Gastroesophageal sphincter (tissue), 4 donors: ENCODE data around the gene CLN6. TPM values are rescaled to one million over a fixed set of nuclear protein-coding genes. Genes with fewer than 3 reads are reported as not detected.
"Not testable (repeated sequence)": the region's sequence is repeated elsewhere in the genome, so short reads cannot be mapped to it uniquely, and the experiment has no call there.

ENCODE experiments used
- ATAC-seq: fragments of 150-250 bp; one replicate; pipeline ENCODE4 v1.9.1; 2016; ENCODE audit warnings: mild to moderate bottlenecking, moderate library complexity
- H3K27ac ChIP-seq, 4 donors: fragments of 200-600 bp; sonication (generic) in 3 of 4; 1 replicate in 3 of 4; 2 replicates in 1 of 4; pipeline ENCODE4 v1.5.1; 2016 to 2019
- H3K27me3 ChIP-seq: fragments of 200-600 bp; sonication (generic); one replicate; pipeline ENCODE4 v1.5.1; 2019
- H3K36me3 ChIP-seq, 2 donors: fragments of 200-600 bp; sonication (generic); one replicate each; pipeline ENCODE4 v1.5.1; 2019; ENCODE audit warnings: control low read depth in 1 of 2
- H3K4me1 ChIP-seq, 3 donors: fragments of 200-600 bp; sonication (generic); 1 replicate in 2 of 3; 2 replicates in 1 of 3; pipeline ENCODE4 v1.5.1; 2016 to 2019; ENCODE audit warnings: control low read depth in 2 of 3
- H3K4me3 ChIP-seq, 2 donors: fragments of 200-600 bp; sonication (generic); one replicate each; pipeline ENCODE4 v1.5.1; 2019; ENCODE audit warnings: mild to moderate bottlenecking in 1 of 2, moderate library complexity in 1 of 2
- H3K9me3 ChIP-seq, 3 donors: fragments of 200-600 bp; sonication (generic); one replicate each; pipeline ENCODE4 v1.5.1; 2017 to 2019; ENCODE audit warnings: control low read depth in 2 of 3
- CTCF ChIP-seq, 4 experiments: fragments of 200-600 bp in 2 of 4; fragments of 450-650 bp in 2 of 4; sonication (generic) in 1 of 4; IDR thresholded peaks; one replicate each; pipeline ENCODE4 v1.5.1; 2017 to 2019; ENCODE audit warnings: antibody characterized with exemption in 4 of 4, mild to moderate bottlenecking in 2 of 4, moderate library complexity in 2 of 4
- EP300 ChIP-seq: sonication (generic); formaldehyde crosslinking; IDR thresholded peaks from one replicate; pipeline ENCODE4 v1.6.1; 2017; ENCODE audit warnings: antibody characterized with exemption, mild to moderate bottlenecking
- POLR2A ChIP-seq, 2 donors: fragments of 450-650 bp; IDR thresholded peaks; one replicate each; pipeline ENCODE4 v1.6.1; 2017; ENCODE audit warnings: antibody characterized with exemption in 2 of 2, mild to moderate bottlenecking in 2 of 2, moderate library complexity in 1 of 2
- POLR2AphosphoS5 ChIP-seq: sonication (generic); formaldehyde crosslinking; IDR thresholded peaks from one replicate; pipeline ENCODE4 v1.6.1; 2017; ENCODE audit warnings: antibody characterized with exemption
- WGBS, 2 donors: methylation state at CpG; one replicate each; pipeline ENCODE4 v1.1.5; 2018; ENCODE audit warnings: low coverage in 1 of 2; 5-methylcytosine and 5-hydroxymethylcytosine counted together
- total RNA-seq, 4 donors: library from RNA; depleted of rRNA; stranded (reverse); fragments of >200 nt; gene quantifications; one replicate each; pipeline ENCODE4 v1.1.0, GENCODE V29; 2016

Gene CLN6
- total RNA-seq, 4 donors from 2014 or later: 6.1 to 14.9 (median 13.3) TPM

- ATAC-seq: no peak
- peak overlapping the region; percentile 69 to 75 for H3K4me3 ChIP-seq
- H3K9me3 ChIP-seq: no peaks in the 10 kb centered on the region
- WGBS, 2 donors: 0% methylated on average over 2 of the region's 39 CpGs; no CpG with 5 or more reads in 1 of the 2 donors
- peak overlapping the region; percentile 6 to 88 (median 86) for H3K27ac ChIP-seq
- H3K36me3 ChIP-seq: no peaks in the 10 kb centered on the region
- TF ChIP-seq EP300 (no peak), CTCF (IDR thresholded peaks at IDR 0.05) (no peak), POLR2A (IDR thresholded peaks at IDR 0.05) (no peak), POLR2AphosphoS5 (no peak)
- H3K27me3 ChIP-seq: no peaks in the 10 kb centered on the region
- peaks cover 0 to 37% (median 13%) of the 10 kb centered on the region in 3 donors for H3K4me1 ChIP-seq
These were observed 550 bp downstream of the CLN6 start for GRCh38 chr15:68228971-68229385.

- Histone ChIP-seq H3K36me3 (no peaks in the 10 kb centered on the region), H3K27ac (peak overlapping the region in 3 of 4 donors; percentile 85 to 88 (median 86)), H3K9me3 (no peaks in the 10 kb centered on the region), H3K4me1 (peaks cover 0 to 37% (median 13%) of the 10 kb centered on the region in 3 donors), H3K27me3 (no peaks in the 10 kb centered on the region), H3K4me3 (peak overlapping the region; percentile 69 to 75)
- ATAC-seq: no peak
- 29 to 61% methylated on average over 11 to 16 of the region's 25 CpGs for WGBS, 2 donors
- no peak for TF ChIP-seq POLR2A (IDR thresholded peaks at IDR 0.05)
- no peak for TF ChIP-seq EP300
- TF ChIP-seq CTCF (IDR thresholded peaks at IDR 0.05): no peak
- TF ChIP-seq POLR2AphosphoS5: no peak
These were observed 1.2 kb downstream of the CLN6 start for GRCh38 chr15:68228143-68228970.

- Histone ChIP-seq H3K27me3 (no peaks in the 10 kb centered on the region), H3K36me3 (no peaks in the 10 kb centered on the region), H3K9me3 (no peaks in the 10 kb centered on the region), H3K4me1 (peaks cover 0 to 37% (median 13%) of the 10 kb centered on the region in 3 donors), H3K4me3 (peak overlapping the region in 1 of 2 donors; percentile 75), H3K27ac (no peak overlapping the region)
- TF ChIP-seq POLR2AphosphoS5 (no peak), CTCF (IDR thresholded peaks at IDR 0.05) (no peak), EP300 (no peak), POLR2A (IDR thresholded peaks at IDR 0.05) (no peak)
- 92 to 96% methylated on average over 2 to 4 of the region's 9 CpGs for WGBS, 2 donors
- ATAC-seq: no peak
These were observed 1.8 kb downstream of the CLN6 start for GRCh38 chr15:68227643-68228142.

- H3K4me1 ChIP-seq: peaks cover 0 to 32% (median 13%) of the 10 kb centered on the region in 3 donors
- H3K4me3 ChIP-seq, ATAC-seq, H3K36me3 ChIP-seq, H3K9me3 ChIP-seq, H3K27me3 ChIP-seq, H3K27ac ChIP-seq: not testable (repeated sequence)
- no CpG with 5 or more reads among the region's 4 CpGs for WGBS, 2 donors
These were observed 4.1 kb downstream of the CLN6 start for GRCh38 chr15:68225442-68225841.

GRCh38 chr15:68224546-68225250 is 4.8 kb downstream of the CLN6 start:
- TF ChIP-seq POLR2A (IDR thresholded peaks at IDR 0.05) (no peak), EP300 (no peak), CTCF (IDR thresholded peaks at IDR 0.05) (no peak), POLR2AphosphoS5 (no peak)
- Histone ChIP-seq H3K4me3 (no peak overlapping the region), H3K4me1 (peaks cover 0 to 25% (median 9%) of the 10 kb centered on the region in 3 donors), H3K36me3 (no peaks in the 10 kb centered on the region), H3K27me3 (no peaks in the 10 kb centered on the region), H3K27ac (no peak overlapping the region), H3K9me3 (no peaks in the 10 kb centered on the region)
- ATAC-seq: no peak
- 83 to 84% methylated on average over 1 to 3 of the region's 3 CpGs for WGBS, 2 donors
